Measurements from ENCODE around the gene CRB3. TPM values are rescaled to one million over a fixed set of nuclear protein-coding genes. Genes with fewer than 3 reads are reported as not detected.

Gene CRB3
- total RNA-seq, 2 donors from 2014 or later: 115 to 118 TPM

- no peak overlapping the region for H3K4me3 ChIP-seq
- H3K9ac ChIP-seq (ENCODE audit: low read depth in 2 of 2, low read length in 2 of 2): no peak overlapping the region
- H3K36me3 ChIP-seq: no peaks in the 10 kb centered on the region
- no peak for DNase-seq
- TF ChIP-seq, protein P1, sequence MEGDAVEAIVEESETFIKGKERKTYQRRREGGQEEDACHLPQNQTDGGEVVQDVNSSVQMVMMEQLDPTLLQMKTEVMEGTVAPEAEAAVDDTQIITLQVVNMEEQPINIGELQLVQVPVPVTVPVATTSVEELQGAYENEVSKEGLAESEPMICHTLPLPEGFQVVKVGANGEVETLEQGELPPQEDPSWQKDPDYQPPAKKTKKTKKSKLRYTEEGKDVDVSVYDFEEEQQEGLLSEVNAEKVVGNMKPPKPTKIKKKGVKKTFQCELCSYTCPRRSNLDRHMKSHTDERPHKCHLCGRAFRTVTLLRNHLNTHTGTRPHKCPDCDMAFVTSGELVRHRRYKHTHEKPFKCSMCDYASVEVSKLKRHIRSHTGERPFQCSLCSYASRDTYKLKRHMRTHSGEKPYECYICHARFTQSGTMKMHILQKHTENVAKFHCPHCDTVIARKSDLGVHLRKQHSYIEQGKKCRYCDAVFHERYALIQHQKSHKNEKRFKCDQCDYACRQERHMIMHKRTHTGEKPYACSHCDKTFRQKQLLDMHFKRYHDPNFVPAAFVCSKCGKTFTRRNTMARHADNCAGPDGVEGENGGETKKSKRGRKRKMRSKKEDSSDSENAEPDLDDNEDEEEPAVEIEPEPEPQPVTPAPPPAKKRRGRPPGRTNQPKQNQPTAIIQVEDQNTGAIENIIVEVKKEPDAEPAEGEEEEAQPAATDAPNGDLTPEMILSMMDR (IDR thresholded peaks at IDR 0.05): no peak
- H3K9me3 ChIP-seq: no peaks in the 10 kb centered on the region
- no peak overlapping the region for H3K27ac ChIP-seq
- intact Hi-C loops (cut with DNase I): no loop called here
- H3K27me3 ChIP-seq: no peaks in the 10 kb centered on the region
- no peaks in the 10 kb centered on the region for H3K4me1 ChIP-seq
Observed at GRCh38 chr19:6440905-6441304, 23.2 kb upstream of the CRB3 start.

DNA sequence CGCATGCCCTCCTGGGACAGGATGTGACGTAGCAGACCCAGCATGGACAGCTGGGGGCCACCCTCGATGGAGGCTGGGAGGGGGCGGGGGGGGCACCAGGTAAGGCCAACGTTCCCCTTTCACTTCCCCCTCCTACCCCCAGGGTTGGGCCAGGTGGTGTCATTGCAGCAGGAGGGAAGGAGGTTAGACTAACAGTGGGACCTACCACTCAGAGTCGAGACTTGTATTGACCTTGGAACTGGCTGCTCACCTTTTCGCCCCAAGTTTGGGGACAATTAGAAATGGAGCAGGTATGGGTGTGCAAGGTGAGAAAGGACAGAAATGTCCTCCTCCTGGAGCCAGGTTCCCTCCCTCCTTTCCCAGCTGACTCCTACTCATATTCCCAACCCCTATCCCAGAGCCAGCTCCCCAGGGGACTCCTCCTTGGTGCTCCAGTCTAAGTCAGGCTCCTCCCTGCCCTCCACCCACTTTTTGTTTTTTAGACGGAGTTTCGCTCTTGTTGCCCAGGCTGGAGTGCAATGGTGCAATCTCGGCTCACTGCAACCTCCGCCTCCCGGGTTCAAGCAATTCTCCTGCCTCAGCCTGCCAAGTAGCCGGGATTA is 21.9 kb upstream of the CRB3 start:
- intact Hi-C loops (cut with DNase I): no loop called here
- H3K27ac ChIP-seq: no peak overlapping the region
- no peak overlapping the region for H3K9ac ChIP-seq (ENCODE audit: low read depth in 2 of 2, low read length in 2 of 2)
- H3K27me3 ChIP-seq: no peaks in the 10 kb centered on the region
- no peak for DNase-seq
- H3K4me1 ChIP-seq: no peaks in the 10 kb centered on the region
- no peaks in the 10 kb centered on the region for H3K36me3 ChIP-seq
- H3K4me3 ChIP-seq: no peak overlapping the region
- H3K9me3 ChIP-seq: no peaks in the 10 kb centered on the region
- TF ChIP-seq, protein P1 (IDR thresholded peaks at IDR 0.05): no peak

DNA sequence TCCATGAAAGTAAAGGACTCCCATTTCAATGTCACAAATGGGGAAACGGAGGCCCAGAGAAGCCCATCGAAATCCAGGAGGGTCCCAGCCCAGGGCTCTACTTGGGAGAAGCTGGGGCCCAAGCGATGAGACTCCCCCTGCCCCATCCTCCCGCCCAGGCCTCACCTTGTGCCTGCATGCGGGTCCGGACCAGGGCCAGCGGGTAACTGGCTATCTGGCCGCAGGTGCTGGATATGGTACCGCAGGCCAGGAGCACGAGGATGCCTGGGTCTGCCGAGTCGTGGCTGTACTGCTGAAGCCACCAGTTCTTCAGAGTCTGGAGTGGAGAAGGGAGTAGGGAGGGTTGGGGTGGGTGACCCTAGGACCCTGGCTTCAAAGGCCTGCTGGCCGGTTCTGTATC is 20.1 kb upstream of the CRB3 start:
- H3K27ac ChIP-seq: no peak overlapping the region
- H3K36me3 ChIP-seq: no peaks in the 10 kb centered on the region
- no peak overlapping the region for H3K4me3 ChIP-seq
- H3K27me3 ChIP-seq: no peaks in the 10 kb centered on the region
- H3K4me1 ChIP-seq: no peaks in the 10 kb centered on the region
- no peak for DNase-seq
- TF ChIP-seq, protein P1 (IDR thresholded peaks at IDR 0.05): no peak
- no peaks in the 10 kb centered on the region for H3K9me3 ChIP-seq
- H3K9ac ChIP-seq (ENCODE audit: low read depth in 2 of 2, low read length in 2 of 2): no peak overlapping the region
- intact Hi-C loops (cut with DNase I): no loop called here

DNA sequence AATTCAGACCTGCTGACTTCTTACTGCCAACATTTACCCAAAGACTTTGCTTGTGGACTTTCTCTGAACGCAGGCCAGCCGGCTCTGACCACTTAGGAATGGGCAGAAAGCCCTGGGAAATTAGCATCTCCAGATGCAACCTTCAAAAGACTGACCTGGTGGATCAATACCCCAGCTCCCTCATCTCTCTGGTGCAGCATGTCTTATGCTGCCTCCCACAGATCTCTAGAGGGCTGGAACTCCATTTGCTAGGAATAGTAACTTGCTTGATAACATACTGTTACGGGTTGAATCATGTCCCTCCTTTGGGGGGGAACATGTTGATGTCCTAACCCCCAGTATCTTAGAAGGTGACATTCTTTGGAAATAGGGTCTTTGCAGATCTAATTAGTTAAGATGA is 17.6 kb upstream of the CRB3 start:
- Histone ChIP-seq H3K9ac (ENCODE audit: low read depth in 2 of 2, low read length in 2 of 2) (no peak overlapping the region), H3K9me3 (no peaks in the 10 kb centered on the region), H3K4me3 (no peak overlapping the region), H3K27me3 (no peaks in the 10 kb centered on the region), H3K27ac (no peak overlapping the region), H3K36me3 (no peaks in the 10 kb centered on the region), H3K4me1 (no peaks in the 10 kb centered on the region)
- intact Hi-C loops (cut with DNase I): no loop called here
- DNase-seq: no peak
- TF ChIP-seq, protein P1 (IDR thresholded peaks at IDR 0.05): no peak

GRCh38 chr19:6448045-6448444 is 16.0 kb upstream of the CRB3 start:
- no peak overlapping the region for H3K27ac ChIP-seq
- H3K9ac ChIP-seq (ENCODE audit: low read depth in 2 of 2, low read length in 2 of 2): no peak overlapping the region
- H3K27me3 ChIP-seq: no peaks in the 10 kb centered on the region
- TF ChIP-seq, protein P1 (IDR thresholded peaks at IDR 0.05): no peak
- H3K4me3 ChIP-seq: no peak overlapping the region
- DNase-seq: no peak
- H3K4me1 ChIP-seq: no peaks in the 10 kb centered on the region
- H3K36me3 ChIP-seq: no peaks in the 10 kb centered on the region
- H3K9me3 ChIP-seq: no peaks in the 10 kb centered on the region
- intact Hi-C loops (cut with DNase I): no loop called here

Data from colonic mucosa (tissue), 4 donors.